HEK293 (cell line): ENCODE measurements around the gene TNFAIP2.

ENCODE experiments used
- GFI1B ChIP-seq: fragments of 450-650 bp; formaldehyde crosslinking; IDR thresholded peaks from 2 replicates; pipeline ENCODE4 v1.5.1; 2016; ENCODE audit warnings: missing biosample characterization, missing genetic modification characterization
- HOXA7 ChIP-seq: sonication (generic); formaldehyde crosslinking; IDR thresholded peaks from 2 replicates; pipeline ENCODE4 v1.8.1; 2022; ENCODE audit warnings: missing genetic modification reagents, borderline replicate concordance
- HOXD13 ChIP-seq: sonication (generic); formaldehyde crosslinking; IDR thresholded peaks from 2 replicates; pipeline ENCODE4 v1.8.0; 2022; ENCODE audit warnings: missing genetic modification reagents, borderline replicate concordance
- MEIS1 ChIP-seq: sonication (generic); formaldehyde crosslinking; IDR thresholded peaks from 2 replicates; pipeline ENCODE4 v1.8.1; 2022; ENCODE audit warnings: missing genetic modification reagents, mild to moderate bottlenecking, borderline replicate concordance
- MYNN ChIP-seq: fragments of 450-650 bp; formaldehyde crosslinking; IDR thresholded peaks from 2 replicates; pipeline ENCODE4 v1.5.1; 2016; ENCODE audit warnings: missing biosample characterization, missing genetic modification characterization, borderline replicate concordance
- REPIN1 ChIP-seq: fragments of 450-650 bp; formaldehyde crosslinking; IDR thresholded peaks from 2 replicates; pipeline ENCODE4 v1.5.1; 2017; ENCODE audit warnings: missing biosample characterization, missing genetic modification characterization, low read depth
- SALL2 ChIP-seq: fragments of 450-650 bp; formaldehyde crosslinking; IDR thresholded peaks from 2 replicates; pipeline ENCODE4 v1.5.0; 2017; ENCODE audit warnings: missing biosample characterization, mild to moderate bottlenecking, missing genetic modification characterization, borderline replicate concordance
- SP3 ChIP-seq: fragments of 450-650 bp; formaldehyde crosslinking; IDR thresholded peaks from 2 replicates; pipeline ENCODE4 v1.5.1; 2016; ENCODE audit warnings: missing biosample characterization, missing genetic modification characterization
- YY1 ChIP-seq: fragments of 450-650 bp; formaldehyde crosslinking; IDR thresholded peaks from 2 replicates; pipeline ENCODE4 v1.5.1; 2018; ENCODE audit warnings: missing biosample characterization, missing genetic modification characterization
- ZBTB1 ChIP-seq: fragments of 450-650 bp; formaldehyde crosslinking; IDR thresholded peaks from 2 replicates; pipeline ENCODE4 v1.5.1; 2016; ENCODE audit warnings: missing biosample characterization, missing genetic modification characterization
- ZFP3 ChIP-seq: fragments of 450-650 bp; formaldehyde crosslinking; IDR thresholded peaks from 2 replicates; pipeline ENCODE4 v1.5.1; 2016; ENCODE audit warnings: low read depth, missing biosample characterization, missing genetic modification characterization
- ZFP69B ChIP-seq: fragments of 450-650 bp; formaldehyde crosslinking; IDR thresholded peaks from 2 replicates; pipeline ENCODE4 v1.5.1; 2016; ENCODE audit warnings: missing biosample characterization, missing genetic modification characterization
- ZNF2 ChIP-seq: fragments of 450-650 bp; formaldehyde crosslinking; IDR thresholded peaks from 2 replicates; pipeline ENCODE4 v1.5.1; 2016; ENCODE audit warnings: missing biosample characterization, missing genetic modification characterization
- ZNF266 ChIP-seq: fragments of 450-650 bp; formaldehyde crosslinking; IDR thresholded peaks from 2 replicates; pipeline ENCODE4 v1.5.1; 2016; ENCODE audit warnings: missing biosample characterization, missing genetic modification characterization, low read depth
- ZNF362 ChIP-seq: fragments of 450-650 bp; formaldehyde crosslinking; IDR thresholded peaks from 2 replicates; pipeline ENCODE4 v1.5.1; 2016; ENCODE audit warnings: missing biosample characterization, missing genetic modification characterization
- ZNF398 ChIP-seq: fragments of 450-650 bp; formaldehyde crosslinking; IDR thresholded peaks from 2 replicates; pipeline ENCODE4 v1.5.1; 2017; ENCODE audit warnings: missing biosample characterization, missing genetic modification characterization
- ZNF473 ChIP-seq: fragments of 450-650 bp; formaldehyde crosslinking; IDR thresholded peaks from 2 replicates; pipeline ENCODE4 v1.5.1; 2017; ENCODE audit warnings: missing biosample characterization, missing genetic modification characterization
- ZNF530 ChIP-seq: fragments of 450-650 bp; formaldehyde crosslinking; IDR thresholded peaks from 2 replicates; pipeline ENCODE4 v1.5.1; 2016; ENCODE audit warnings: low read depth, missing biosample characterization, missing genetic modification characterization
- ZNF548 ChIP-seq: fragments of 450-650 bp; formaldehyde crosslinking; IDR thresholded peaks from 2 replicates; pipeline ENCODE4 v1.5.1; 2016; ENCODE audit warnings: missing biosample characterization, missing genetic modification characterization
- ZNF610 ChIP-seq: fragments of 450-650 bp; formaldehyde crosslinking; IDR thresholded peaks from 2 replicates; pipeline ENCODE4 v1.5.1; 2016; ENCODE audit warnings: missing biosample characterization, missing genetic modification characterization, borderline replicate concordance
- ZNF670 ChIP-seq: fragments of 450-650 bp; formaldehyde crosslinking; IDR thresholded peaks from 2 replicates; pipeline ENCODE4 v1.5.1; 2016; ENCODE audit warnings: missing biosample characterization, missing genetic modification characterization, low read depth
- ZNF677 ChIP-seq: fragments of 450-650 bp; IDR thresholded peaks from 2 replicates; pipeline ENCODE4 v1.5.0; 2018; ENCODE audit warnings: missing biosample characterization, mild to moderate bottlenecking, missing genetic modification characterization, moderate library complexity
- ZNF843 ChIP-seq: fragments of 450-650 bp; formaldehyde crosslinking; IDR thresholded peaks from 2 replicates; pipeline ENCODE4 v1.5.1; 2016; ENCODE audit warnings: missing biosample characterization, missing genetic modification characterization
- ZSCAN16 ChIP-seq: fragments of 450-650 bp; formaldehyde crosslinking; IDR thresholded peaks from 2 replicates; pipeline ENCODE4 v1.5.1; 2016; ENCODE audit warnings: missing biosample characterization, missing genetic modification characterization
- TF ChIP-seq, protein P1 (sequence below): fragments of 450-650 bp; formaldehyde crosslinking; IDR thresholded peaks from 2 replicates; pipeline ENCODE4 v1.5.1; 2016; ENCODE audit warnings: missing biosample characterization, missing genetic modification characterization
- TF ChIP-seq, protein P2 (sequence below): fragments of 450-650 bp; formaldehyde crosslinking; IDR thresholded peaks from 2 replicates; pipeline ENCODE4 v1.5.1; 2016; ENCODE audit warnings: missing biosample characterization, missing genetic modification characterization
- TF ChIP-seq, protein P3 (sequence below): fragments of 450-650 bp; formaldehyde crosslinking; IDR thresholded peaks from 2 replicates; pipeline ENCODE4 v1.5.1; 2016; ENCODE audit warnings: missing biosample characterization, missing genetic modification characterization
- TF ChIP-seq, protein P4 (sequence below): fragments of 450-650 bp; formaldehyde crosslinking; IDR thresholded peaks from 2 replicates; pipeline ENCODE4 v1.5.1; 2017; ENCODE audit warnings: missing biosample characterization, missing genetic modification characterization

TNFAIP2 gene

GRCh38 chr14:103113303-103113702, 10.0 kb upstream of the TNFAIP2 start (continued):
- TF ChIP-seq SP3 (tag by site-specific recombination) (no peak), ZNF473 (tag by site-specific recombination) (no peak), GFI1B (no peak), ZNF530 (tag by site-specific recombination) (no peak), ZNF548 (tag by site-specific recombination) (no peak), ZNF2 (tag by site-specific recombination) (no peak), ZNF398 (tag by site-specific recombination) (peak; percentile 34; the same call in 1 of the 2 replicates), ZSCAN16 (no peak), ZFP69B (tag by site-specific recombination) (0 out of 2 replicates have a peak, but pooled peaks have one; percentile 36), HOXD13 (no peak), ZNF362 (no peak), YY1 (no peak), ZNF266 (no peak), ZNF843 (tag by site-specific recombination) (no peak), ZFP3 (tag by site-specific recombination) (no peak), SALL2 (tag by site-specific recombination) (no peak), MYNN (tag by site-specific recombination) (no peak), MEIS1 (CRISPR knock-in tag) (no peak), HOXA7 (no peak), ZNF610 (tag by site-specific recombination) (no peak), ZNF670 (no peak), REPIN1 (tag by site-specific recombination) (no peak), ZNF677 (tag by site-specific recombination) (no peak), ZBTB1 (tag by site-specific recombination) (no peak)
- TF ChIP-seq, protein P1, sequence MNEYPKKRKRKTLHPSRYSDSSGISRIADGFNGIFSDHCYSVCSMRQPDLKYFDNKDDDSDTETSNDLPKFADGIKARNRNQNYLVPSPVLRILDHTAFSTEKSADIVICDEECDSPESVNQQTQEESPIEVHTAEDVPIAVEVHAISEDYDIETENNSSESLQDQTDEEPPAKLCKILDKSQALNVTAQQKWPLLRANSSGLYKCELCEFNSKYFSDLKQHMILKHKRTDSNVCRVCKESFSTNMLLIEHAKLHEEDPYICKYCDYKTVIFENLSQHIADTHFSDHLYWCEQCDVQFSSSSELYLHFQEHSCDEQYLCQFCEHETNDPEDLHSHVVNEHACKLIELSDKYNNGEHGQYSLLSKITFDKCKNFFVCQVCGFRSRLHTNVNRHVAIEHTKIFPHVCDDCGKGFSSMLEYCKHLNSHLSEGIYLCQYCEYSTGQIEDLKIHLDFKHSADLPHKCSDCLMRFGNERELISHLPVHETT (tag by site-specific recombination) = no peak
- TF ChIP-seq, protein P2, sequence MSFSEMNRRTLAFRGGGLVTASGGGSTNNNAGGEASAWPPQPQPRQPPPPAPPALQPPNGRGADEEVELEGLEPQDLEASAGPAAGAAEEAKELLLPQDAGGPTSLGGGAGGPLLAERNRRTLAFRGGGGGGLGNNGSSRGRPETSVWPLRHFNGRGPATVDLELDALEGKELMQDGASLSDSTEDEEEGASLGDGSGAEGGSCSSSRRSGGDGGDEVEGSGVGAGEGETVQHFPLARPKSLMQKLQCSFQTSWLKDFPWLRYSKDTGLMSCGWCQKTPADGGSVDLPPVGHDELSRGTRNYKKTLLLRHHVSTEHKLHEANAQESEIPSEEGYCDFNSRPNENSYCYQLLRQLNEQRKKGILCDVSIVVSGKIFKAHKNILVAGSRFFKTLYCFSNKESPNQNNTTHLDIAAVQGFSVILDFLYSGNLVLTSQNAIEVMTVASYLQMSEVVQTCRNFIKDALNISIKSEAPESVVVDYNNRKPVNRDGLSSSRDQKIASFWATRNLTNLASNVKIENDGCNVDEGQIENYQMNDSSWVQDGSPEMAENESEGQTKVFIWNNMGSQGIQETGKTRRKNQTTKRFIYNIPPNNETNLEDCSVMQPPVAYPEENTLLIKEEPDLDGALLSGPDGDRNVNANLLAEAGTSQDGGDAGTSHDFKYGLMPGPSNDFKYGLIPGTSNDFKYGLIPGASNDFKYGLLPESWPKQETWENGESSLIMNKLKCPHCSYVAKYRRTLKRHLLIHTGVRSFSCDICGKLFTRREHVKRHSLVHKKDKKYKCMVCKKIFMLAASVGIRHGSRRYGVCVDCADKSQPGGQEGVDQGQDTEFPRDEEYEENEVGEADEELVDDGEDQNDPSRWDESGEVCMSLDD (tag by site-specific recombination) = peak; percentile 21; the same call in 1 of the 2 replicates
- TF ChIP-seq, protein P3, sequence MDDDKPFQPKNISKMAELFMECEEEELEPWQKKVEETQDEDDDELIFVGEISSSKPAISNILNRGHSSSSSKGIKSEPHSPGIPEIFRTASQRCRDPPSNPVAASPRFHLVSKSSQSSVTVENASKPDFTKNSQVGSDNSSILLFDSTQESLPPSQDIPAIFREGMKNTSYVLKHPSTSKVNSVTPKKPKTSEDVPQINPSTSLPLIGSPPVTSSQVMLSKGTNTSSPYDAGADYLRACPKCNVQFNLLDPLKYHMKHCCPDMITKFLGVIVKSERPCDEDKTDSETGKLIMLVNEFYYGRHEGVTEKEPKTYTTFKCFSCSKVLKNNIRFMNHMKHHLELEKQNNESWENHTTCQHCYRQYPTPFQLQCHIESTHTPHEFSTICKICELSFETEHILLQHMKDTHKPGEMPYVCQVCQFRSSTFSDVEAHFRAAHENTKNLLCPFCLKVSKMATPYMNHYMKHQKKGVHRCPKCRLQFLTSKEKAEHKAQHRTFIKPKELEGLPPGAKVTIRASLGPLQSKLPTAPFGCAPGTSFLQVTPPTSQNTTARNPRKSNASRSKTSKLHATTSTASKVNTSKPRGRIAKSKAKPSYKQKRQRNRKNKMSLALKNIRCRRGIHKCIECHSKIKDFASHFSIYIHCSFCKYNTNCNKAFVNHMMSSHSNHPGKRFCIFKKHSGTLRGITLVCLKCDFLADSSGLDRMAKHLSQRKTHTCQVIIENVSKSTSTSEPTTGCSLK (tag by site-specific recombination) = no peak
- TF ChIP-seq, protein P4, sequence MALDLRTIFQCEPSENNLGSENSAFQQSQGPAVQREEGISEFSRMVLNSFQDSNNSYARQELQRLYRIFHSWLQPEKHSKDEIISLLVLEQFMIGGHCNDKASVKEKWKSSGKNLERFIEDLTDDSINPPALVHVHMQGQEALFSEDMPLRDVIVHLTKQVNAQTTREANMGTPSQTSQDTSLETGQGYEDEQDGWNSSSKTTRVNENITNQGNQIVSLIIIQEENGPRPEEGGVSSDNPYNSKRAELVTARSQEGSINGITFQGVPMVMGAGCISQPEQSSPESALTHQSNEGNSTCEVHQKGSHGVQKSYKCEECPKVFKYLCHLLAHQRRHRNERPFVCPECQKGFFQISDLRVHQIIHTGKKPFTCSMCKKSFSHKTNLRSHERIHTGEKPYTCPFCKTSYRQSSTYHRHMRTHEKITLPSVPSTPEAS (tag by site-specific recombination) = peak; percentile 99
